HepG2 (cell line): Measurements from ENCODE around the gene FBXW12. TPM values are rescaled to one million over a fixed set of nuclear protein-coding genes. Genes with fewer than 3 reads are reported as not detected.

Experiments used
- GTF3A ChIP-seq: sonication (generic); formaldehyde crosslinking; conservative IDR thresholded peaks from 2 replicates; pipeline ENCODE4 v1.4.0; 2020; ENCODE audit warnings: mild to moderate bottlenecking, missing genetic modification reagents
- KDM6A ChIP-seq: IDR thresholded peaks from 2 replicates; pipeline ENCODE4 v1.6.1; 2016; ENCODE audit warnings: low read depth
- TP53 ChIP-seq: sonication (generic); formaldehyde crosslinking; conservative IDR thresholded peaks from 2 replicates; pipeline ENCODE4 v1.4.0; 2020; ENCODE audit warnings: missing genetic modification reagents
- ZNF274 ChIP-seq: sonication (generic); formaldehyde crosslinking; IDR thresholded peaks from 2 replicates; pipeline ENCODE4 v1.5.1; 2020; ENCODE audit warnings: mild to moderate bottlenecking, missing genetic modification reagents
- polyA plus RNA-seq, 8 experiments: library from polyadenylated mRNA; depleted of rRNA in 3 of 8; stranded (reverse) in 7 of 8; unstranded in 1 of 8; fragments of >200 nt; fragmentation: Illumina TruSeq in 4 of 8; extraction: Trizol in 4 of 8; gene quantifications; 2 replicates each; pipeline versions ENCODE4 v1.2.1 to v1.2.3, GENCODE V29; 2011 to 2016; ENCODE audit warnings: low read depth in 4 of 8, missing spikeins in 1 of 8, mixed read lengths in 1 of 8; ENCODE audit not compliant: insufficient read depth in 1 of 8
- total RNA-seq, 5 experiments: library from RNA; depleted of rRNA; stranded (reverse); fragments of >200 nt; fragmentation: Illumina TruSeq; extraction: Trizol; gene quantifications; 2 replicates each; pipeline ENCODE4 v1.2.3, GENCODE V29; 2016; ENCODE audit warnings: low read depth in 1 of 5
- TF ChIP-seq, protein P1 (sequence below): sonication (generic); formaldehyde crosslinking; IDR thresholded peaks from 2 replicates; pipeline ENCODE4 v1.4.0; 2020; ENCODE audit warnings: mild to moderate bottlenecking, missing genetic modification reagents
- TF ChIP-seq, protein P2 (sequence below): sonication (generic); formaldehyde crosslinking; IDR thresholded peaks from 2 replicates; pipeline ENCODE4 v1.4.0; 2020; ENCODE audit warnings: missing genetic modification reagents
- TF ChIP-seq, protein P3 (sequence below): sonication (generic); formaldehyde crosslinking; IDR thresholded peaks from 2 replicates; pipeline ENCODE4 v1.8.0; 2022; ENCODE audit warnings: missing genetic modification reagents, mild to moderate bottlenecking, borderline replicate concordance
- TF ChIP-seq, protein P4 (sequence below): sonication (generic); formaldehyde crosslinking; conservative IDR thresholded peaks from 2 replicates; pipeline ENCODE4 v1.8.1; 2023; ENCODE audit warnings: missing genetic modification reagents
- TF ChIP-seq, protein P5 (sequence below): sonication (generic); formaldehyde crosslinking; IDR thresholded peaks from 2 replicates; pipeline ENCODE4 v1.9.0; 2021; ENCODE audit warnings: missing genetic modification reagents, mild to moderate bottlenecking, borderline replicate concordance
- TF ChIP-seq, protein P6 (sequence below): sonication (generic); formaldehyde crosslinking; IDR thresholded peaks from 2 replicates; pipeline ENCODE4 v1.8.1; 2022; ENCODE audit warnings: mild to moderate bottlenecking, missing genetic modification reagents
- TF ChIP-seq, protein P7 (sequence below): sonication (generic); formaldehyde crosslinking; IDR thresholded peaks from 2 replicates; pipeline ENCODE4 v1.9.0; 2022; ENCODE audit warnings: low read depth, missing genetic modification reagents

Gene FBXW12
- total and polyA plus RNA-seq, 2 of the 13 experiments (the other 11 are each of a cell fraction or from before 2014, with no cell fraction given): not detected

DNA sequence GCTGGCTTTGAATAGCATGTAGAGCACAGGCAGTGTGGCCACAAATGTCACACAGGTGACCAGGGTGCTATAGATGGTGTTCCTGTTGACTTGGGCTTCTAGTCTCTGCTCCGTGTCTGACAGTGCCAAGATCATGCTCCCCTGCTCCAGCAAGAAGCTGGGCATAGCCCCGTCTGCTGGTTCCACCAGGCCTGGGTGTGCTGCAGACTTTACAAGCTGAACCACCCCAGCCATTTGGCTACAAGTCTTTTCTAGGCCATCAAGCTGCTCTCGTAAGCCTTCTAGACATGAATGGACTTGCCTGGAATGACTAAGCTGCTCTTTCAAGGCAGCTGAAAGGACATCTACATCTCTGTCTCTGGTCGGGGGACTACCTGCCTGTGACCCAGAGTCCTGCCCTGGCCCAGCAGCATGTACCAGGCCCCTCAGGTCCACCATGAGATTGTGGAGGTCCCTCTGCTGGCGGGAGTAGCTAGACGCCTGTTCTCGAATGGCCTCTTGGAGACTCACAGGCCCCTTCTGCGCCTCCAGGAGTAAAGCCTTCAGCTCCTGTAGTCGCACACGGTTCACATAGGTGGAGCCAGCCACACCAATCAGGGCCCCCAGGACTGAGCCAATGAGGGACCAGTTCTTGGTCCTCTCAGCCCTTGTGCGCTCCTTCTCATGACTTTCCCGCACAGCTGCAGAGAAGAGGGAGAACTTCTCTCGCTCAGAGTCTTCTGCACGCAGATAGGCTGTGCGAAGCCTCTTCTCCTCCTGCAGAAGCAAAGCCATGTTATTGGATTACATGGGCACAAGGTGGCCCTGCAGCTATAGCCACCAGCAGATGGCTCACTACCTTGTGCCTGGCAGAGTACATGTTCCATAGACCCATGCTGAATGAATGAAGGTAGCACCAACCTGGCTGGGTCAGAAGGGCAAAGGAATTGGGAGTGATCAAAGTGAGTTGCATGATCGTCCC is 60.7 kb downstream of the FBXW12 start (continued):
- TF ChIP-seq, protein P1, sequence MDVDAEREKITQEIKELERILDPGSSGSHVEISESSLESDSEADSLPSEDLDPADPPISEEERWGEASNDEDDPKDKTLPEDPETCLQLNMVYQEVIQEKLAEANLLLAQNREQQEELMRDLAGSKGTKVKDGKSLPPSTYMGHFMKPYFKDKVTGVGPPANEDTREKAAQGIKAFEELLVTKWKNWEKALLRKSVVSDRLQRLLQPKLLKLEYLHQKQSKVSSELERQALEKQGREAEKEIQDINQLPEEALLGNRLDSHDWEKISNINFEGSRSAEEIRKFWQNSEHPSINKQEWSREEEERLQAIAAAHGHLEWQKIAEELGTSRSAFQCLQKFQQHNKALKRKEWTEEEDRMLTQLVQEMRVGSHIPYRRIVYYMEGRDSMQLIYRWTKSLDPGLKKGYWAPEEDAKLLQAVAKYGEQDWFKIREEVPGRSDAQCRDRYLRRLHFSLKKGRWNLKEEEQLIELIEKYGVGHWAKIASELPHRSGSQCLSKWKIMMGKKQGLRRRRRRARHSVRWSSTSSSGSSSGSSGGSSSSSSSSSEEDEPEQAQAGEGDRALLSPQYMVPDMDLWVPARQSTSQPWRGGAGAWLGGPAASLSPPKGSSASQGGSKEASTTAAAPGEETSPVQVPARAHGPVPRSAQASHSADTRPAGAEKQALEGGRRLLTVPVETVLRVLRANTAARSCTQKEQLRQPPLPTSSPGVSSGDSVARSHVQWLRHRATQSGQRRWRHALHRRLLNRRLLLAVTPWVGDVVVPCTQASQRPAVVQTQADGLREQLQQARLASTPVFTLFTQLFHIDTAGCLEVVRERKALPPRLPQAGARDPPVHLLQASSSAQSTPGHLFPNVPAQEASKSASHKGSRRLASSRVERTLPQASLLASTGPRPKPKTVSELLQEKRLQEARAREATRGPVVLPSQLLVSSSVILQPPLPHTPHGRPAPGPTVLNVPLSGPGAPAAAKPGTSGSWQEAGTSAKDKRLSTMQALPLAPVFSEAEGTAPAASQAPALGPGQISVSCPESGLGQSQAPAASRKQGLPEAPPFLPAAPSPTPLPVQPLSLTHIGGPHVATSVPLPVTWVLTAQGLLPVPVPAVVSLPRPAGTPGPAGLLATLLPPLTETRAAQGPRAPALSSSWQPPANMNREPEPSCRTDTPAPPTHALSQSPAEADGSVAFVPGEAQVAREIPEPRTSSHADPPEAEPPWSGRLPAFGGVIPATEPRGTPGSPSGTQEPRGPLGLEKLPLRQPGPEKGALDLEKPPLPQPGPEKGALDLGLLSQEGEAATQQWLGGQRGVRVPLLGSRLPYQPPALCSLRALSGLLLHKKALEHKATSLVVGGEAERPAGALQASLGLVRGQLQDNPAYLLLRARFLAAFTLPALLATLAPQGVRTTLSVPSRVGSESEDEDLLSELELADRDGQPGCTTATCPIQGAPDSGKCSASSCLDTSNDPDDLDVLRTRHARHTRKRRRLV: 0 out of 2 replicates have a peak, but pooled peaks have one; percentile 36
- TF ChIP-seq GTF3A (CRISPR knock-in tag) (no peak), KDM6A (no peak), ZNF274 (CRISPR knock-in tag) (no peak), TP53 (CRISPR knock-in tag) (0 out of 2 replicates have a peak, but pooled peaks have one; percentile 39)
- TF ChIP-seq, protein P2, sequence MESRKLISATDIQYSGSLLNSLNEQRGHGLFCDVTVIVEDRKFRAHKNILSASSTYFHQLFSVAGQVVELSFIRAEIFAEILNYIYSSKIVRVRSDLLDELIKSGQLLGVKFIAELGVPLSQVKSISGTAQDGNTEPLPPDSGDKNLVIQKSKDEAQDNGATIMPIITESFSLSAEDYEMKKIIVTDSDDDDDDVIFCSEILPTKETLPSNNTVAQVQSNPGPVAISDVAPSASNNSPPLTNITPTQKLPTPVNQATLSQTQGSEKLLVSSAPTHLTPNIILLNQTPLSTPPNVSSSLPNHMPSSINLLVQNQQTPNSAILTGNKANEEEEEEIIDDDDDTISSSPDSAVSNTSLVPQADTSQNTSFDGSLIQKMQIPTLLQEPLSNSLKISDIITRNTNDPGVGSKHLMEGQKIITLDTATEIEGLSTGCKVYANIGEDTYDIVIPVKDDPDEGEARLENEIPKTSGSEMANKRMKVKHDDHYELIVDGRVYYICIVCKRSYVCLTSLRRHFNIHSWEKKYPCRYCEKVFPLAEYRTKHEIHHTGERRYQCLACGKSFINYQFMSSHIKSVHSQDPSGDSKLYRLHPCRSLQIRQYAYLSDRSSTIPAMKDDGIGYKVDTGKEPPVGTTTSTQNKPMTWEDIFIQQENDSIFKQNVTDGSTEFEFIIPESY (CRISPR knock-in tag): no peak
- TF ChIP-seq, protein P3, sequence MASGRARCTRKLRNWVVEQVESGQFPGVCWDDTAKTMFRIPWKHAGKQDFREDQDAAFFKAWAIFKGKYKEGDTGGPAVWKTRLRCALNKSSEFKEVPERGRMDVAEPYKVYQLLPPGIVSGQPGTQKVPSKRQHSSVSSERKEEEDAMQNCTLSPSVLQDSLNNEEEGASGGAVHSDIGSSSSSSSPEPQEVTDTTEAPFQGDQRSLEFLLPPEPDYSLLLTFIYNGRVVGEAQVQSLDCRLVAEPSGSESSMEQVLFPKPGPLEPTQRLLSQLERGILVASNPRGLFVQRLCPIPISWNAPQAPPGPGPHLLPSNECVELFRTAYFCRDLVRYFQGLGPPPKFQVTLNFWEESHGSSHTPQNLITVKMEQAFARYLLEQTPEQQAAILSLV (CRISPR knock-in tag): no peak
- TF ChIP-seq, protein P4, sequence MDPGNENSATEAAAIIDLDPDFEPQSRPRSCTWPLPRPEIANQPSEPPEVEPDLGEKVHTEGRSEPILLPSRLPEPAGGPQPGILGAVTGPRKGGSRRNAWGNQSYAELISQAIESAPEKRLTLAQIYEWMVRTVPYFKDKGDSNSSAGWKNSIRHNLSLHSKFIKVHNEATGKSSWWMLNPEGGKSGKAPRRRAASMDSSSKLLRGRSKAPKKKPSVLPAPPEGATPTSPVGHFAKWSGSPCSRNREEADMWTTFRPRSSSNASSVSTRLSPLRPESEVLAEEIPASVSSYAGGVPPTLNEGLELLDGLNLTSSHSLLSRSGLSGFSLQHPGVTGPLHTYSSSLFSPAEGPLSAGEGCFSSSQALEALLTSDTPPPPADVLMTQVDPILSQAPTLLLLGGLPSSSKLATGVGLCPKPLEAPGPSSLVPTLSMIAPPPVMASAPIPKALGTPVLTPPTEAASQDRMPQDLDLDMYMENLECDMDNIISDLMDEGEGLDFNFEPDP (CRISPR knock-in tag): no peak
- TF ChIP-seq, protein P5, sequence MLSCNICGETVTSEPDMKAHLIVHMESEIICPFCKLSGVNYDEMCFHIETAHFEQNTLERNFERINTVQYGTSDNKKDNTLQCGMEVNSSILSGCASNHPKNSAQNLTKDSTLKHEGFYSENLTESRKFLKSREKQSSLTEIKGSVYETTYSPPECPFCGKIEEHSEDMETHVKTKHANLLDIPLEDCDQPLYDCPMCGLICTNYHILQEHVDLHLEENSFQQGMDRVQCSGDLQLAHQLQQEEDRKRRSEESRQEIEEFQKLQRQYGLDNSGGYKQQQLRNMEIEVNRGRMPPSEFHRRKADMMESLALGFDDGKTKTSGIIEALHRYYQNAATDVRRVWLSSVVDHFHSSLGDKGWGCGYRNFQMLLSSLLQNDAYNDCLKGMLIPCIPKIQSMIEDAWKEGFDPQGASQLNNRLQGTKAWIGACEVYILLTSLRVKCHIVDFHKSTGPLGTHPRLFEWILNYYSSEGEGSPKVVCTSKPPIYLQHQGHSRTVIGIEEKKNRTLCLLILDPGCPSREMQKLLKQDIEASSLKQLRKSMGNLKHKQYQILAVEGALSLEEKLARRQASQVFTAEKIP (CRISPR knock-in tag): no peak
- TF ChIP-seq, protein P6, sequence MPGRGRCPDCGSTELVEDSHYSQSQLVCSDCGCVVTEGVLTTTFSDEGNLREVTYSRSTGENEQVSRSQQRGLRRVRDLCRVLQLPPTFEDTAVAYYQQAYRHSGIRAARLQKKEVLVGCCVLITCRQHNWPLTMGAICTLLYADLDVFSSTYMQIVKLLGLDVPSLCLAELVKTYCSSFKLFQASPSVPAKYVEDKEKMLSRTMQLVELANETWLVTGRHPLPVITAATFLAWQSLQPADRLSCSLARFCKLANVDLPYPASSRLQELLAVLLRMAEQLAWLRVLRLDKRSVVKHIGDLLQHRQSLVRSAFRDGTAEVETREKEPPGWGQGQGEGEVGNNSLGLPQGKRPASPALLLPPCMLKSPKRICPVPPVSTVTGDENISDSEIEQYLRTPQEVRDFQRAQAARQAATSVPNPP (CRISPR knock-in tag): no peak
- TF ChIP-seq, protein P7, sequence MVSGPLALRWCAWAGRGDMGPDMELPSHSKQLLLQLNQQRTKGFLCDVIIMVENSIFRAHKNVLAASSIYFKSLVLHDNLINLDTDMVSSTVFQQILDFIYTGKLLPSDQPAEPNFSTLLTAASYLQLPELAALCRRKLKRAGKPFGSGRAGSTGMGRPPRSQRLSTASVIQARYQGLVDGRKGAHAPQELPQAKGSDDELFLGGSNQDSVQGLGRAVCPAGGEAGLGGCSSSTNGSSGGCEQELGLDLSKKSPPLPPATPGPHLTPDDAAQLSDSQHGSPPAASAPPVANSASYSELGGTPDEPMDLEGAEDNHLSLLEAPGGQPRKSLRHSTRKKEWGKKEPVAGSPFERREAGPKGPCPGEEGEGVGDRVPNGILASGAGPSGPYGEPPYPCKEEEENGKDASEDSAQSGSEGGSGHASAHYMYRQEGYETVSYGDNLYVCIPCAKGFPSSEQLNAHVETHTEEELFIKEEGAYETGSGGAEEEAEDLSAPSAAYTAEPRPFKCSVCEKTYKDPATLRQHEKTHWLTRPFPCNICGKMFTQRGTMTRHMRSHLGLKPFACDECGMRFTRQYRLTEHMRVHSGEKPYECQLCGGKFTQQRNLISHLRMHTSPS (CRISPR knock-in tag): peak; percentile 62; the same call in 1 of the 2 replicates
